Effector CD4-positive, alpha-beta T cell (primary cell): ENCODE measurements around the gene STRA6.

Experiments
- DNase-seq: peaks from one replicate; pipeline ENCODE4 v3.0.0-alpha.2; 2020

The STRA6 gene

DNA sequence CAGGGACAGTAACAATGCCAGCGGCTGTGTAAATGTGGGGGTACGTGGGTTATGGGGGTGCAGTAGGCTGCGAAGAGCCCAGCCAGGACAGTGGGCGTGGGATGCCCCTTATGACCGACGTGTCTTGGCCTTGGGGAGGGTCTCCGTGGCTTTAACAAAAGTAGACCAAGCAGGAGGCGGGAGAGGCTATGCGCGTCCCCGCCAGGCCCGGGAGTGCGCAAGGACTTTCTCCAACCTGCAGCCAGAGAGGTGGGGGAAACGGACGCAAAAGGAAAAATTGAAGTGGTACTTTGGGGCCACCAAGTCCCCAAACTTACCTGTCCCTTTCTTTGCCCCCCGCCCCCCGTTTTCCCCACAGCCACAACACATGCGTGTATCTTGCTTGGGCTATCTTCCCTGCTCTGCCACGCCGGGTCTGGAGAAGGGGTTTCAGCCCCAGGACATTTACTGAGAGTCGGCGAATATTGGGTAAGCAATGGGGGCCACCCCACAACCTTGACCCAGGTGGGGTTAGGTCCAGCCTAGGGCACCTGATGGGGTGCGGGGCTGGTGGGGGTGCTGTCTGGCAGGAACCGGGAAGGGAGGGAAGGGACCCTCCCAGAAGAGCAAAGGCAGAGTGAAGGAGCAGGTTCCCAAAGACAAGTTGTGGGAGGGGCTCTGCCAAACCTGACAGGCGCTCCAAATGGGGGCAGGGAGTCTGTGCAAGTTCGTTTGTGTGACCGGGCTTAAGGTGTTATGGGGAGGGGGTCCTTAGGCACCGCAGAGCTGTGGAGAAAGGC lies 71.5 kb downstream of the STRA6 start:
- no peak for DNase-seq

GRCh38 chr15:74130155-74130848 lies 72.3 kb downstream of the STRA6 start, which contains the start of gene ISLR2:
ISLR2 (plus strand) TSS chr15:74130586; CDS start chr15:74132755, 2,169 bp downstream.
- no peak for DNase-seq

GRCh38 chr15:74129586-74130154 lies 72.9 kb downstream of the STRA6 start:
- DNase-seq, result no peak
